NT2/D1 (cell line): ENCODE data around the gene SLC45A3.
"Not testable (repeated sequence)": the region's sequence is repeated elsewhere in the genome, so short reads cannot be mapped to it uniquely, and the experiment has no call there.

ENCODE experiments used
- DNase-seq: peaks from one replicate; pipeline ENCODE4 v3.0.0-alpha.2; 2011; ENCODE audit warnings: low read depth, low spot score
- H3K27me3 ChIP-seq: 2 replicates; pipeline ENCODE4 v1.6.0; 2011; ENCODE audit warnings: mild to moderate bottlenecking; ENCODE audit not compliant: insufficient read length, insufficient read depth
- H3K36me3 ChIP-seq: 2 replicates; pipeline ENCODE4 v1.6.1; 2011; ENCODE audit warnings: mild to moderate bottlenecking, low read length, mixed read lengths; ENCODE audit not compliant: insufficient read depth, insufficient read length
- H3K4me1 ChIP-seq: 2 replicates; pipeline ENCODE4 v1.5.1; 2011; ENCODE audit not compliant: insufficient read depth, insufficient read length
- H3K4me3 ChIP-seq: 2 replicates; pipeline ENCODE4 v1.5.1; 2011; ENCODE audit warnings: low read depth; ENCODE audit not compliant: insufficient read length
- H3K9ac ChIP-seq: 2 replicates; pipeline ENCODE4 v1.6.0; 2011; ENCODE audit warnings: low read depth; ENCODE audit not compliant: insufficient read length
- H3K9me3 ChIP-seq: 2 replicates; pipeline ENCODE4 v1.5.1; 2011; ENCODE audit warnings: mild to moderate bottlenecking, low read length; ENCODE audit not compliant: insufficient read depth
- SUZ12 ChIP-seq: IDR thresholded peaks from 2 replicates; pipeline ENCODE4 v1.6.1; 2011; ENCODE audit not compliant: insufficient read length, insufficient read depth; ENCODE audit errors: extremely low read depth
- YY1 ChIP-seq: IDR thresholded peaks from 2 replicates; pipeline ENCODE4 v1.6.1; 2011; ENCODE audit not compliant: insufficient read length, insufficient read depth
- ZNF274 ChIP-seq: IDR thresholded peaks from 2 replicates; pipeline ENCODE4 v1.6.1; 2011; ENCODE audit warnings: mild to moderate bottlenecking, low read depth, low read length

The SLC45A3 gene, protein sequence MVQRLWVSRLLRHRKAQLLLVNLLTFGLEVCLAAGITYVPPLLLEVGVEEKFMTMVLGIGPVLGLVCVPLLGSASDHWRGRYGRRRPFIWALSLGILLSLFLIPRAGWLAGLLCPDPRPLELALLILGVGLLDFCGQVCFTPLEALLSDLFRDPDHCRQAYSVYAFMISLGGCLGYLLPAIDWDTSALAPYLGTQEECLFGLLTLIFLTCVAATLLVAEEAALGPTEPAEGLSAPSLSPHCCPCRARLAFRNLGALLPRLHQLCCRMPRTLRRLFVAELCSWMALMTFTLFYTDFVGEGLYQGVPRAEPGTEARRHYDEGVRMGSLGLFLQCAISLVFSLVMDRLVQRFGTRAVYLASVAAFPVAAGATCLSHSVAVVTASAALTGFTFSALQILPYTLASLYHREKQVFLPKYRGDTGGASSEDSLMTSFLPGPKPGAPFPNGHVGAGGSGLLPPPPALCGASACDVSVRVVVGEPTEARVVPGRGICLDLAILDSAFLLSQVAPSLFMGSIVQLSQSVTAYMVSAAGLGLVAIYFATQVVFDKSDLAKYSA

DNA sequence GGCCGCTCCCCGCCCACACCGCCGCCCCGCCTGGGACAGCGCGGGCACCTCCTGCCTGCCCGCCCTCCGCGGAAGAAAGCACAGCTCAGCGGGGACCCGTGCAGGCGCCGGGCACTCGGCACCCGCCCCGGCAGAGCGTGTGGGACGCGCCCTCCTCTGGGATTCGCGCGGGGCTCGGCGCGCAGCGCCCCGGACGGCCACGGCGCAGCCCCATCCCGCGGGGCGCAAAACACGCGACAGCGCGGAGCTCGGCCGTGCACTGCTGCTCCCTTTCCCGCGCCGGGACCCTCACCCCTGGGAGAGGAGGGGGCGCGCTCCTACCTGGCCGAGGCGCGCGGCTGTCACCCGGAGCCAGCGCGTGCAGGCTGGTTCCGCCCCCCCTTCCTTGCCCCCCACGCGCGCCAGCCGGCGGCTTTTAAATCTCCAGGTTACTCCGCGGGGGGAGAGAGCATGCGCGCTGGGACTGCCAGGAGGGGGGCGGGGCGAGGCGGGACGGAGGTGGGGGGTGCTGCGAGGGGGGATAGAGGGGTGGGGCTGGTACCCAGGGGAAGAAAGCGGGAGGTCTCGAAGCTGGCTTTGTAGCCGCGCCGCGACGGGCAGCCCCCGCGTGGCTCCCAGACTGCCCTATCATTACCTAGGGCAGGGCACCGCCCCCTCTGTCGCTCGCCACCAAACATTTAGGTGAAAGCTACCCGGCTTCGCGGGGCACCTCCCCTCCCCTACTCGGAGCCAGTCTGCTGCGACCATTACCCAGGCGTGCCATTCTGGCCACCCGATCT is at the start of gene SLC45A3:
Gene SLC45A3 (minus strand): TSS at position 437 of the 779 bp plus-strand sequence. CDS start 15,853 bp downstream, outside the sequence.
- H3K36me3 ChIP-seq: no peaks in the 10 kb centered on the region
- no peak for DNase-seq
- peaks cover 14% of the 10 kb centered on the region for H3K27me3 ChIP-seq
- H3K9ac ChIP-seq: peak within 1 kb of the TSS; percentile 83
- peak within 1 kb of the TSS; percentile 83 for H3K4me3 ChIP-seq
- no peaks in the 10 kb centered on the region for H3K9me3 ChIP-seq
- peaks cover 19% of the 10 kb centered on the region for H3K4me1 ChIP-seq
- no peak for TF ChIP-seq SUZ12
- TF ChIP-seq YY1: no peak
- TF ChIP-seq ZNF274: no peak

DNA sequence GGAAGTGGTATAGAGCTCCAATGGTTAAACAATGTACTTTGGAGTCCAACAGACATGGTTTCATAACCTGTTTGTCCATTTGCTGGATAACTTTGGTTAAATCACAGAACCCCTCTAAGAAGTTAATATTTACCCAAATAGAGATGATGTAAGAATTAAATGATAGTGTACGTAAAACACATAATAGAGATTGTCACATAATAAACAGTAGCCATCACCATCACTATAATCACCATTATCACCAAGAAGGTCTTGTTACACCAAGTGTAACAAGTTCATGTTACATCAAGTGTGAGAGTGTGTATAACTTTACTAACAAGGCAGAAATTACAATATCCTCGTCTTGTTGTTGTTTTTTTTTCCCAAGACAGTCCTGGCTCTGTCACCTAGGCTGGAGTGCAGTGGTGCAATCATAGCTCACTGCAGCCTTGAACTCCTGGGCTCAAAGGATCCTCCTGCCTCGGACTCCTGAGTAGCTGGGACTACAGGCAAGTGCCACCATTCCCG is 46.4 kb upstream of the SLC45A3 start:
- no peaks in the 10 kb centered on the region for H3K4me1 ChIP-seq
- no peak overlapping the region for H3K9ac ChIP-seq
- TF ChIP-seq ZNF274: no peak
- TF ChIP-seq YY1: no peak
- TF ChIP-seq SUZ12: no peak
- H3K9me3 ChIP-seq: no peaks in the 10 kb centered on the region
- peaks cover 69% of the 10 kb centered on the region for H3K36me3 ChIP-seq
- no peak for DNase-seq
- no peaks in the 10 kb centered on the region for H3K27me3 ChIP-seq
- H3K4me3 ChIP-seq: no peak overlapping the region

DNA sequence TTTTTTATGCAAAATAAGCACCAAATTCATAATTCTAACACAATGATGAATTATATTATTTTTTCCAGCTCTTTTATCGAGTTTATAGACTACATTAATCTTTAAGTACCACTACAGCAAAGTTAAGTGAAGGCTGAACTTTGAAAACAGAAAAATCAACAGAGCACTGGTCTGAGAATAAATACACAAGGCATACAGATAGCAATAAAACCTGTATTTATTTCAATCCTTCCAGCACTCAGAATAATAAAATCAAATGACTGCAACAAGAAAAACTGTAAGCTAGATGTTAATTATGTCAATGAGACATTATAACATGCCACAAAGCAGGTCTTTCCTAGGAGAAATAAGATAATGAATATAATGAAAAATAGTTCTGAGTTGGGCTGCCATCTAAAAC is 45.2 kb upstream of the SLC45A3 start:
- peaks cover 78% of the 10 kb centered on the region for H3K36me3 ChIP-seq

DNA sequence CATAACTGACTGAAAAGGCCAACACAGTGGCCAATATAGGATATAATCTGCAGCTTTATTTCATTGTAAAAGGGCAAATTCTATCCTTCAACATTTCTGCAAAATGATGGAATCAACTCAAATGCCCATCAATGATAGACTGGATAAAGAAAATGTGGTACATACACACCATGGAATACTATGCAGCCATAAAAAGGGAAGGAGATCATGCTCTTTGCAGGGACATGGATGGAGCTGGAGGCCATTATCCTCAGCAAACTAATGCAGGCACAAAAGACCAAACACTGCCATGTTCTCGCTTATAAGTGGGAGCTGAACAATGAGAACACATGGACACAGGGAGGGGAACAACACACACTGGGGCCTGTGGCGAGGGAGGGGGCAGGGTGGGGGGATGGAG is 40.4 kb upstream of the SLC45A3 start:
- H3K9ac ChIP-seq, H3K4me3 ChIP-seq, H3K4me1 ChIP-seq, H3K9me3 ChIP-seq, H3K27me3 ChIP-seq, DNase-seq: not testable (repeated sequence)
- peaks cover 82% of the 10 kb centered on the region for H3K36me3 ChIP-seq

More for the DNA sequence above, 45.2 kb upstream of the SLC45A3 start:
- Histone ChIP-seq H3K27me3 (no peaks in the 10 kb centered on the region), H3K4me1 (no peaks in the 10 kb centered on the region), H3K4me3 (no peak overlapping the region), H3K9ac (no peak overlapping the region), H3K9me3 (no peaks in the 10 kb centered on the region)
- DNase-seq: no peak
- no peak for TF ChIP-seq YY1
- TF ChIP-seq SUZ12: no peak
- TF ChIP-seq ZNF274: no peak

DNA sequence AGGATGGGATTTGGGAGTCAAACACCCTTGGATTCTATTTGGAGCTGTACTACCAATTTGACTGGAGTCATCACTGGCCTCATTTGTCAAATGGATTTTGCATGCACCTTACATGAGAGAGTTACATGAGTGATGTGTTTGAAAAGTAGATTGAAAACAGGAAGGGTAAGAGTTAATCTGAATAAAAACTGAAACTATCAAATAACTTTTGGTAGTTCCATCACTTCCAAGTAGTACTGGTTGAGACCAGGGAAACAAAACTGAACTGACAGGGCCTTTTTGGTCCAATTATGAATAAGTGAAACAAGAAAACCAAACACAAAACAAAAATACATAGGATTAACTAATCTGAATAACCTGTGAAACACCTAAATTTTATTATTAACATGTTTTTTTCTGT is 39.5 kb upstream of the SLC45A3 start:
- no peak for DNase-seq
- no peaks in the 10 kb centered on the region for H3K27me3 ChIP-seq
- no peak overlapping the region for H3K9ac ChIP-seq
- TF ChIP-seq ZNF274: no peak
- no peak for TF ChIP-seq YY1
- no peak for TF ChIP-seq SUZ12
- peaks cover 85% of the 10 kb centered on the region for H3K36me3 ChIP-seq
- no peak overlapping the region for H3K4me3 ChIP-seq
- H3K9me3 ChIP-seq: no peaks in the 10 kb centered on the region
- no peaks in the 10 kb centered on the region for H3K4me1 ChIP-seq

DNA sequence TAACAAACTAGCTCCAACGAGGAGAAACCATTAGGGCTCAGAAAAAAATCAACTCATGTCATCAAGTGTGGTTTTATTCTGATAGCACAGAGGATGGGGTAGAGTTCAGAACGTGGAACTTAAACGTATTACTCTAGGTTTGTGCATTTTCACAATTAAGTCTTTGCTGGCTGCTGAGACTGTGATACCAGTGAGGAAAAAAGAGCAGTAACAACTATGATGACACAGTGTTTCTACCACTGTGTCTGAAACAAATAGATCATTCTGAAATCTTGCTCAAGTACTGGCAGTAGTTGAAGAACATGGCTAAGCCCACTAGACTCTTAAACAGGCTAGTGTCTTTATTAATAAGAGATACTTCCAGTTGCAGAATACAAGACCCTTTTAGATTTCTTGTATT is 38.7 kb upstream of the SLC45A3 start:
- Histone ChIP-seq H3K9ac (no peak overlapping the region), H3K36me3 (peaks cover 85% of the 10 kb centered on the region), H3K9me3 (no peaks in the 10 kb centered on the region), H3K4me3 (no peak overlapping the region), H3K27me3 (no peaks in the 10 kb centered on the region), H3K4me1 (no peaks in the 10 kb centered on the region)
- DNase-seq: no peak
- TF ChIP-seq YY1 (no peak), ZNF274 (no peak), SUZ12 (no peak)
